Mucosa of rectum (tissue), 2 donors: Measurements from ENCODE around the gene ZBTB21.

Source experiments
- H3K27ac ChIP-seq, 2 donors: one replicate each; pipeline ENCODE4 v1.7.0; 2013; ENCODE audit warnings: inconsistent platforms in 2 of 2, low read depth in 2 of 2, low read length in 2 of 2
- H3K27me3 ChIP-seq, 2 donors: one replicate each; pipeline ENCODE4 v1.7.0; 2013; ENCODE audit warnings: low read length in 2 of 2; ENCODE audit not compliant: control insufficient read depth in 2 of 2, insufficient read depth in 2 of 2
- H3K36me3 ChIP-seq, 2 donors: one replicate each; pipeline ENCODE4 v1.7.0; 2013; ENCODE audit warnings: low read length in 2 of 2; ENCODE audit not compliant: control insufficient read depth in 2 of 2, insufficient read depth in 2 of 2
- H3K4me1 ChIP-seq, 2 donors: one replicate each; pipeline ENCODE4 v1.7.0; 2013; ENCODE audit warnings: low read length in 2 of 2, mild to moderate bottlenecking in 1 of 2; ENCODE audit not compliant: control insufficient read depth in 2 of 2, insufficient read depth in 2 of 2
- H3K4me3 ChIP-seq, 2 donors: one replicate each; pipeline ENCODE4 v1.7.0; 2013; ENCODE audit warnings: low read length in 2 of 2
- H3K9ac ChIP-seq, 2 donors: one replicate each; pipeline ENCODE4 v1.7.0; 2013; ENCODE audit warnings: low read length in 2 of 2, low read depth in 1 of 2, mild to moderate bottlenecking in 1 of 2
- H3K9me3 ChIP-seq, 2 donors: one replicate each; pipeline ENCODE4 v1.7.0; 2013; ENCODE audit warnings: low read length in 2 of 2; ENCODE audit not compliant: control insufficient read depth in 2 of 2
- donor health status: healthy.
- donor health status: Normal muscosa, but diverticular disease.

The ZBTB21 gene

DNA sequence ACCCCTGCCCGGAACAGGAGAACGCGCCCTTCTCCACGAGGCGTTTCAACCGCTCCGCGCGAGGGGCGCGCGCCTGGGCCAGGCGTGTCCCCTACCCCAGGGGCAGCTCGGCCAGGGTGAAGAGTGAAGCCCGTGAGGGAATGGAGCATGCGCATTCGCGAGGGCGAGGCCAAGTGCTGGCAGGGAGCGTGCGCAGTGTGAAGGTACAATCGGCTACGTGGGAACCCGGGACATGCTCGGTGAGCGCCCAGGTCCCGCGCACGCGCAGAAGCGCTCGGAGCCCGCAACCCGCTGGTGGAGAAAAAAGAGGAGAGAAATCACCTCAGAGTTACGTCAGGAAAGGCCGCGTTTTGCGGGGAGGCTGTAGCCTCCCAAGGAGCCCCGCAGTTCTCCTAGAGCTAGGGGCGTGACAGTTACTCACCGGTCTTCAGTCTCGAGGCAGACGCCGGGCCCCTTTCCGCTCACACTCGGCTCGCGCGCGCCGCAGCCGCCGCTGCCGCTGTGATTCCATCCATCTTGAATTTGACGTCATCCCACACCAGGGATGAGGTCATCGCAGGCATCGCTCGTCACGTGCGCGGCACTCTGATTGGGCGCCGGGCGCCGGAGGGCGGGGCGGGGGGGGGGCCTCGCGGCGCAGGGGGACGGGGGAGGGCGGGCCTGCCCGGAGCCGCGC, at the start of gene ZBTB21:
TSS of gene ZBTB21 (minus strand) at position 530 of the 676 bp plus-strand sequence. CDS start 16,265 bp downstream, outside the sequence.
- H3K9ac ChIP-seq = peak within 1 kb of the TSS; percentile 87 to 96
- peak within 1 kb of the TSS; percentile 99 for H3K27ac ChIP-seq
- peaks cover 0 to 2% of the 10 kb centered on the region in 2 donors for H3K36me3 ChIP-seq
- H3K4me3 ChIP-seq = peak within 1 kb of the TSS; percentile 84 to 85
- H3K4me1 ChIP-seq = peaks cover 18 to 21% of the 10 kb centered on the region in 2 donors
- H3K27me3 ChIP-seq = no peaks in the 10 kb centered on the region
- no peaks in the 10 kb centered on the region for H3K9me3 ChIP-seq

- no peak overlapping the region for H3K27ac ChIP-seq
- H3K4me1 ChIP-seq = peaks cover 51 to 68% of the 10 kb centered on the region in 2 donors
- H3K9me3 ChIP-seq = no peaks in the 10 kb centered on the region
- H3K27me3 ChIP-seq = no peaks in the 10 kb centered on the region
- no peak overlapping the region for H3K9ac ChIP-seq
- no peak overlapping the region for H3K4me3 ChIP-seq
- H3K36me3 ChIP-seq = no peaks in the 10 kb centered on the region
Observed at GRCh38 chr21:42059721-42060120, 49.6 kb upstream of the ZBTB21 start.

- Histone ChIP-seq H3K27me3 (no peaks in the 10 kb centered on the region), H3K4me3 (no peak overlapping the region), H3K27ac (no peak overlapping the region), H3K9me3 (no peaks in the 10 kb centered on the region), H3K9ac (no peak overlapping the region), H3K36me3 (no peaks in the 10 kb centered on the region), H3K4me1 (peaks cover 50 to 66% of the 10 kb centered on the region in 2 donors)
Observed at GRCh38 chr21:42059141-42059540, 49.0 kb upstream of the ZBTB21 start.

DNA sequence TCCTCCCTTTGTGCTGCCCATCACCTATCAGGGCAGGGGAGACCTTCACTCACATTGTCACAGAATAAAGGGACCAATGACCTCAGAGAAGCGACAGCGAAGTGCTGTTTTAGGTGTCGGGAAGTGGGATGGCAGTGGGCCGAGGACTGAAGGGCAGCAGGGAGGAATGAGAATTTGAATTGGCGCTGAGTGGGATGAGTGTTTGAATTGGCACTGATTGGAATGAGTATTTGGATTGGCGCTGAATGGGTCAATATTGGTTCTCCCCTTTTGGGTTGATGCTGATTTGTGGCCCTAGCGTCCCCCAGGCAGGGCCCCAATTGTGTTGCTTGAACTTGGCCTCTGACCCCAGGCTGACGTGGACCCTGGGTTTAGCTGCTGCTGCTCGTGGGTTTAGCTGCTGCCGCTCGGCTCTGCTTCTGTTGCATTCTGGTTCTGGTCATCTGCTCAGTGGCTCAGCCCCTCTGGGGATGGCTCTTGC, 48.5 kb upstream of the ZBTB21 start:
- H3K4me3 ChIP-seq = no peak overlapping the region
- H3K4me1 ChIP-seq = peaks cover 45 to 61% of the 10 kb centered on the region in 2 donors
- no peaks in the 10 kb centered on the region for H3K36me3 ChIP-seq
- H3K27ac ChIP-seq = peak overlapping the region; percentile 85 to 86
- no peak overlapping the region for H3K9ac ChIP-seq
- H3K27me3 ChIP-seq = no peaks in the 10 kb centered on the region
- no peaks in the 10 kb centered on the region for H3K9me3 ChIP-seq

DNA sequence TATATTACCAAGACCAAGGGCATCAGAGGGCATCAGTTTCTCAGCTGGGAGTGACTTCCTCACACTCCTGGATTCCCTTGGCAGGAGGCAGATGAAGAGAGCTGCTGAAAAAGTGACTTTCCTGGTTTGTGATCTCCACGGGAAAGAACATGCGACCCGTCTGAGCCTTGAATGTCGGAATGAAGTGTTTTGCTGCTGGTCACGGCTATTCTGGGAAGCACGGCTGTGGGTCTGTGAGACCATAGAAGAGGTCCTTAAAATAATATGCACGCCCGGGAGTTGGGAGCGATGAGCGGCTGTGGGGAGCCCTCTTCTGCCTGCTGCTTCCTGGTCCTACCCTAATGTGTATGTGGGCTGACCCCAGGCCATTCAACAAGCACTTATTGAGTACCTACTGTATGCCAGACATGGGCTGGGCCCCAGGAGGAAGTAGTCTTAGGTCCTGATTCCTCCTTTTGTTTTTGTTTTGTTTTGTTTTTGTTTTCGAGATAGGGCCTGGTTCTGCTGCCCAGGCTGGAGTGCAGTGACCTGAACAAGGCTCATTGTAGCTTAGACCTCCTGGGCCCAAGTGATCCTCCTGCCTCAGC, 47.8 kb upstream of the ZBTB21 start:
- Histone ChIP-seq H3K27ac (peak overlapping the region; percentile 85 to 86), H3K4me1 (peaks cover 39 to 54% of the 10 kb centered on the region in 2 donors)

DNA sequence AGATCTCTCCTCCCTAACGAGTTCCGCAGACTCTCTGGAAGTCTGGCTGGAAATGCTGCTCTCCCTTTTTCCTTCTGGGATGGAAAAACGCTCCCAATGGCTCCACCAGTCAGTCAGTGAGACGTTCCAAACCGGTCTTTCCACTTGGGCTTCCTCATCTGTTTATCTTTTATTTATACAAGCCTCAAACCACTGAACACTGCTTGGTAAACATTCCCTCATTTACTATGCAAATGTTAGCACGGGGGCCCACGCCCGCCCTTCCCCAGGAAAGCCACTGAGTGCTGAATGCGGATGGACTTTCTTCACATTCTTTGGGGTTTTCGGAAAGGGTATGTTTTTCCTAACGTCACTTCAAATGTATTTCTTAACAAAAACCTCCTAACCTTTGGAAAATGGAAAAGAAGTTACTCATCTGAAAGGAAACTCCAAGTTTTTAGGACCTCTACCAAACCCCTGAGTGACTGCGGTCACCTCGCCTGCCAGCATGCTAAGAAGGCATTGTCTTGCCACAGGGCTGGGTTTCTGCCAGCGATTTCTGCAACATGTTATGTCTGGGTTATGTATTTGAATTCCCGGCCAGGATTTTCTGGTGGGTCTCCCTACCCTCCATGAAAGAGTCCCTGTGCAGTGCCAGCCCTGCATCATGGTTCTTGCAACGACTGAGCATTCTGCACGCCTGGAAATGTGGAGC, 47.0 kb upstream of the ZBTB21 start:
- Histone ChIP-seq H3K27ac (peak overlapping the region; percentile 85 to 86), H3K27me3 (no peaks in the 10 kb centered on the region), H3K36me3 (no peaks in the 10 kb centered on the region), H3K4me1 (peaks cover 33 to 46% of the 10 kb centered on the region in 2 donors), H3K9ac (peak overlapping the region; percentile 52 to 56), H3K4me3 (peak overlapping the region; percentile 22 to 60), H3K9me3 (no peaks in the 10 kb centered on the region)

More for the DNA sequence above, 47.8 kb upstream of the ZBTB21 start:
- Histone ChIP-seq H3K4me3 (peak overlapping the region in 1 of 2 donors; percentile 60), H3K36me3 (no peaks in the 10 kb centered on the region), H3K27me3 (no peaks in the 10 kb centered on the region), H3K9me3 (no peaks in the 10 kb centered on the region), H3K9ac (peak overlapping the region; percentile 50 to 52)

DNA sequence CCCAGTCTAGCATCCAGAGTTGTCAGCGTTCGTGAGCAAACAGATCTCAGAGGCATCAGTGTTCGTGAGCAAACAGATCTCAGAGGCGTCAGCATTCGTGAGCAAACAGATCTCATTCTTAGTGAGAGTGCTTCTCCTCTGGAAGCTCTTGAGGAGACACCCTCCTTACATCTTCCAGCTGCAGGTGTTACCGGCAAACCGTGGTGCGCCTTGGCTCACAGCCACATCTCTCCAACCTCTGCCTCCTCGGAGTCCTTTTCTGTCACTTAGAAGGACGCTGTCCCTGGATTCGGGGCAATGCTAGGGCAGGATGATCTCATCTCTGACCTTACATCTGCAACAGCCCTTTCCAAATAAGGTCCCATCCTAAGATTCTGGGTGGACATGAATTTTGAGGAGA, 46.3 kb upstream of the ZBTB21 start:
- H3K9ac ChIP-seq = peak overlapping the region; percentile 52 to 56
- H3K27ac ChIP-seq = peak overlapping the region; percentile 85 to 86
- peak overlapping the region; percentile 6 to 60 for H3K4me3 ChIP-seq

GRCh38 chr21:42055425-42055824, 45.3 kb upstream of the ZBTB21 start:
- no peak overlapping the region for H3K27ac ChIP-seq
- peaks cover 30 to 33% of the 10 kb centered on the region in 2 donors for H3K4me1 ChIP-seq
- no peak overlapping the region for H3K4me3 ChIP-seq
- H3K9ac ChIP-seq = no peak overlapping the region
- no peaks in the 10 kb centered on the region for H3K9me3 ChIP-seq
- H3K36me3 ChIP-seq = no peaks in the 10 kb centered on the region
- H3K27me3 ChIP-seq = no peaks in the 10 kb centered on the region

More for the DNA sequence above, 46.3 kb upstream of the ZBTB21 start:
- Histone ChIP-seq H3K4me1 (peaks cover 30 to 39% of the 10 kb centered on the region in 2 donors), H3K36me3 (no peaks in the 10 kb centered on the region), H3K27me3 (no peaks in the 10 kb centered on the region), H3K9me3 (no peaks in the 10 kb centered on the region)

DNA sequence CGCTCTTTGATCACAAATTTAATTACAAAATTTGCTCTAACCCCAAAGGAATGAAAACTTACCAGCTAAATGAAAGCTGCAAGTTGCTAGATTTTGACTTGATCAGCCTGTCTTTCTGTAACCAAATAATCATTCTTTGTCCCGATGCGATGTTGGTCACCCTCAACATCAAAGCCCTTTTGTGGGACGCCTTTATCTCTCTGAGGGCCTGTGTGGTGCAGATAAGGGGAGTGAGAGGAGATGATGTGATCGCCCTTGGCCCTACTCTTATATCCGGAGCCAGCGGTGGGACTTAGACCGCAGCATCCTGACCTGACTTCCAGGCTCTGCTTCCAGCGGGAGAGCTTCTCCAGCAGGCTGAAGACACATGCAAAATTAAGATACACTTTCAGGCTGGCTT, 41.6 kb upstream of the ZBTB21 start:
- H3K4me3 ChIP-seq = no peak overlapping the region
- no peak overlapping the region for H3K27ac ChIP-seq
- no peaks in the 10 kb centered on the region for H3K9me3 ChIP-seq
- no peak overlapping the region for H3K9ac ChIP-seq
- no peaks in the 10 kb centered on the region for H3K27me3 ChIP-seq
- peaks cover 11 to 12% of the 10 kb centered on the region in 2 donors for H3K4me1 ChIP-seq
- no peaks in the 10 kb centered on the region for H3K36me3 ChIP-seq
